BE2C (cell line): ENCODE measurements around the gene FTSJ3.

Experiments used
- DNase-seq: peaks from one replicate; pipeline ENCODE4 v3.0.0-alpha.2; 2020
- H3K27me3 ChIP-seq: fragments of 250-450 bp; sonication (Bioruptor Pico); 2 replicates; pipeline ENCODE4 v1.5.1; 2020; ENCODE audit warnings: mild to moderate bottlenecking
- H3K36me3 ChIP-seq: fragments of 250-450 bp; sonication (Bioruptor Pico); 2 replicates; pipeline ENCODE4 v1.5.1; 2020; ENCODE audit warnings: mild to moderate bottlenecking
- H3K4me1 ChIP-seq: fragments of 250-450 bp; sonication (Bioruptor Pico); 2 replicates; pipeline ENCODE4 v1.5.1; 2020
- H3K4me3 ChIP-seq: 2 replicates; pipeline ENCODE4 v1.5.1; 2011; ENCODE audit warnings: low read depth, low read length
- H3K9me3 ChIP-seq: fragments of 250-450 bp; sonication (Bioruptor Pico); 2 replicates; pipeline ENCODE4 v1.5.1; 2020
- CTCF ChIP-seq: IDR thresholded peaks from 2 replicates; pipeline ENCODE4 v1.5.1; 2012; ENCODE audit warnings: mild to moderate bottlenecking, low read depth, low read length

Gene FTSJ3

GRCh38 chr17:63774141-63774968 is 53.1 kb downstream of the FTSJ3 start, which contains the start of gene DDX42:
Gene DDX42, plus strand, starts transcription at chr17:63774170. Its CDS starts 12,880 bp downstream, at chr17:63787050.
- H3K27me3 ChIP-seq, result no peaks in the 10 kb centered on the region
- H3K4me3 ChIP-seq, result peak within 1 kb of the TSS; percentile 100
- H3K4me1 ChIP-seq, result peaks cover 4% of the 10 kb centered on the region
- TF ChIP-seq CTCF, result no peak
- DNase-seq, result peak; percentile 95
- H3K9me3 ChIP-seq, result no peaks in the 10 kb centered on the region
- H3K36me3 ChIP-seq, result peaks cover 33% of the 10 kb centered on the region

GRCh38 chr17:63773272-63774140 is 54.0 kb downstream of the FTSJ3 start, which contains the start of gene CCDC47:
Gene CCDC47, minus strand, starts transcription at chr17:63773597. Its CDS starts 7,422 bp downstream, at chr17:63766175.
- Histone ChIP-seq H3K4me1 (peaks cover 4% of the 10 kb centered on the region), H3K4me3 (peak within 1 kb of the TSS; percentile 100), H3K36me3 (peaks cover 27% of the 10 kb centered on the region), H3K27me3 (no peaks in the 10 kb centered on the region), H3K9me3 (no peaks in the 10 kb centered on the region)
- peak; percentile 99 for DNase-seq
- no peak for TF ChIP-seq CTCF

GRCh38 chr17:63772801-63773271 is 54.6 kb downstream of the FTSJ3 start:
- Histone ChIP-seq H3K4me1 (peaks cover 4% of the 10 kb centered on the region), H3K36me3 (peaks cover 25% of the 10 kb centered on the region), H3K9me3 (no peaks in the 10 kb centered on the region), H3K4me3 (peak overlapping the region; percentile 100), H3K27me3 (no peaks in the 10 kb centered on the region)
- TF ChIP-seq CTCF, result no peak
- no peak for DNase-seq
